ENCODE results near the gene ENOX1.

The ENOX1 gene

DNA sequence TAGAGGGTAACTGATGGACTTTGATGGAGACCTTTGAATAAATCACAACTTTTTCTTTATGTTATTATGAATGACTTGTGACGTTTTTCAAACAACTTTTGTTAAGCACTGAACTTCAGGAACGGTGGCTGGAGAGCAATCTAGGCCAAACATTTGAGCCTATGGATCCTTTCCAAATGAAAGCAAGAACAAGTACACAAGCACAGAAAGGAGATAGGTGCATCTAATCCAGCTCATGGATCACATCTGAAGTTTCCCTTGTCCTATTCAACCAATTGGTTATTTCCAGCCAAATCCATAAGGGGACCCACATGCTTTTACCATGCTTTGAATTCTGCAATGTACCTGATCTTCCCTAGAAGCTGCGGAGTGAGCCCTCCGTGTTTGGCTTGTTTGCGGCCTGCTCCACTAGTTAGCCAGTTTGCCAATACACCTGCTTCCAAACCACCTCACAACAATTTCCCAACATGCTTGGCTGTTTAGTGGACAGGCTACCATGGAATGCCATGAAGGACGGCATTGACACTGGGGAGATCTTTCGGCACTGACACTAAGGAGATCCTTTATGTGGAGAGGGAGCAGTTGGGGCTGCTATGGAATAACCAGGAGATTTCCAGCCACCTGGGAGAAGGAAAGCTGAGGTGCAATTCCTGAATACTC, 447.5 kb downstream of the ENOX1 start:
- DNase-seq: no peak

DNA sequence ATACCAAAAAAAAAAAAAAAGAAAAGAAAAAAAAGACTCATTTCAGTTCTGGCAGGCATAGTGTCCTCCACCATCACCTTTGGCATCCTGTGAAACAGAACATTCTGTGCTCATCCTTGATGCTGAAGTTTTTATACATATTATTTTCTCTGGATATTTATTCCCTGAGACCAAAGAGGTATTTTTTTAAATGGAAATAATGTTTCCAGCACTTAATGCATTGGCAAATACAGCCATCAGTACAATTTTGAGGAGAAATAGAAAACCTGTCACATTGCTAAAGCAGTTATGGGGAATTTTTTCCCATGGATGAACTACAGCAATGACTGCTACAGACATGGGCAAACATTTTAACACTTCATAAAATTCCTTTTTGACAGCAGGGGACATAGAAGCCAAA, 451.0 kb downstream of the ENOX1 start:
- DNase-seq: no peak

- DNase-seq: no peak
These were observed 453.6 kb downstream of the ENOX1 start for GRCh38 chr13:43333176-43333575.

DNA sequence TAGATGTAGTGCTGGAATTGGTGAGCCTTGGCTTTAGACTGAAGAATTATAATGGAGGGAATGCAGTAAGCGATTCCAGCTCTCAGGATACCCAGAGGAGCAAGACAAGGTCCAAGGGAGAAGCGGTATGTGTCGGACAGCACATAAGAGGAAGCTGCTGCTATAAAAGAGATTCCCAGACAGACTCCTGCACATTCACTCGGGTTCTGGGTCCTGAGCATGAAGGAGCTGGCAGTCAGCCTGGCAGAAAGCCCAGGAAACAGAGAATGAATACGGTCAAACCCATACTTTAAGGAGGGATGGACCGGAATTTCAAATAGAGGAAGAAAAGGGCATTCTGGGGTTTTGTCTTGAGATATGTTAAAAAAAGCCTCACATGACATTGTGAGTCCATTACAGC, 455.1 kb downstream of the ENOX1 start:
- no peak for DNase-seq

GRCh38 chr13:43329702-43330101, 457.1 kb downstream of the ENOX1 start:
- no peak for DNase-seq

DNA sequence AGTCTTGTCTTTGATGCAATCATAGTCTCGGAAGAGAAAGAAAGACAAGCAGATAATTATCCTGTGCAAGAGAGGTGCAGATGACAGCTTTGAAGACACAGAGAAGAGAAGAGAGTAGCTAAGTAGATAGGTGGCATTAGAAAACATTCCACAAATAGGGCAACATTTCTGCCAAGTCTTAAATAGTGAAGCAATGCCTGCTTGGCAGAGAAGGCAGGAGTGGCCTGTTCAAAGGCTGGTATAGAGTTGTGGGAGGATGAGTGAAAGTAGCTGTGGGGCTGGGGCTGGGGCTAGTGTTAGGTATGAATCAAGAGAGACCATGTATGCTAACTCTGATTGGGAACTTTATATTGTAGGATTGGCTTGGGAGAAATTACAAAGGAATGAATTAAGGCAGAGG, 457.9 kb downstream of the ENOX1 start:
- no peak for DNase-seq

- no peak for DNase-seq
These were observed 460.7 kb downstream of the ENOX1 start for GRCh38 chr13:43326100-43326499.

GRCh38 chr13:43325636-43326035, 461.1 kb downstream of the ENOX1 start:
- DNase-seq: no peak

- DNase-seq: no peak
These were observed 462.6 kb downstream of the ENOX1 start for GRCh38 chr13:43324129-43324528.

DNA sequence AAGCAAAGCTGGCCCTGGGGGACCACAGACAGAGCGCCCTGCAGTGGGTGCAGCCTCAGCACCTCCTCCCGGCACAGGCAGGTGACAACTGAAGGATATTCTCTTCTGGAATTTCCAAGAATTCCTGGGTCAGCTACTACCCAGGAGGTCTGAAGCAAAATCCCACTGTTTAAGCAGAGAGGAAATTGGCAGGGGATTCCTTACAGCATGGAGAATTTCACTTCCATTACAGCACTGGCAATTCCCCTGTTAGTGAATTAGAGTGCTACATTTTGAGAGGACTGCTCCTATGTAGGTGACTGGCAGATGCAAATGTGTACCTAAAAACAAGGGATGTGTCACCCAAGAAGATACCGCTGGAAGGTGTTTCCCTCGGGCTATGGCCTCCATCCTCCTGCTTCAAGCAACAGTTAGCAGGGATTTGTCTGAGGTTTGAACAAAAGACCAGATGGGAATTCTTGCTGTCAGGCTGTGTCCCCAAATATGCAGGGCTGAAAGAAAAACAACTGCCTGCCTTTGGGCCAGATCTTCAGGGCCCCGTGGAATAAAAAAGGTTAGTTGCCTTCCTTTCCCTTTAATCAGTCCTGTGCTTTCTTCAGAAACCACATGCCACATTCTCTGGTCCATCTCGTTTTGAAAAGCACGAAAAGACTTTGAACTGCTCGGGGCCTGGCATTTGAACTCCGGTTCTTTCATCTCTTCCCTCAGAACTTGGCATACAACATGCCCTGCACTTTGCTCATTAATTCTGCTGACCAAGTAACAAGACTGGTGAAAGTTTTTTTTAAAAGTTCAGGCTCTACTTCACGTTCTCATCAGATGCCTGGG, 466.9 kb downstream of the ENOX1 start:
- DNase-seq: no peak

GRCh38 chr13:43316946-43317353, 469.8 kb downstream of the ENOX1 start:
- DNase-seq: peak; percentile 82

DNA sequence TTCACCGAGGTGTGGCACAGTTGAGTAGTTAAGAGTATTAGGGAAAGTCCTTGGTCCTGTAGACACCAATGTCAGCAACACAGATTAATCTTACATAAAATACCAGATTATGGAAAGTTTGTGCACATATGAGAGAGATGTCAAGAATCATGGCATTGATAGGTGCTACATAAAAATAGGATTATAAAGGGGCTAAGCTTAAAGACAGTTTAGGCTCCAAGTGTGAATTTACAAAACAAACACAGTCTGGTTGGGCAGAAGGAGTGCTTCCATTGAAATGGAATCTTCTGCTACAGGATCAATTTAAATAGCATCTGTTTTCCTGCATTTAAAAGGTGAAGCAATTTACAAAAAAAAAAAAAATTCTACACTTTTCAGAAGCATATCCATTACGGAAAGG, 470.5 kb downstream of the ENOX1 start:
- DNase-seq: no peak

DNA sequence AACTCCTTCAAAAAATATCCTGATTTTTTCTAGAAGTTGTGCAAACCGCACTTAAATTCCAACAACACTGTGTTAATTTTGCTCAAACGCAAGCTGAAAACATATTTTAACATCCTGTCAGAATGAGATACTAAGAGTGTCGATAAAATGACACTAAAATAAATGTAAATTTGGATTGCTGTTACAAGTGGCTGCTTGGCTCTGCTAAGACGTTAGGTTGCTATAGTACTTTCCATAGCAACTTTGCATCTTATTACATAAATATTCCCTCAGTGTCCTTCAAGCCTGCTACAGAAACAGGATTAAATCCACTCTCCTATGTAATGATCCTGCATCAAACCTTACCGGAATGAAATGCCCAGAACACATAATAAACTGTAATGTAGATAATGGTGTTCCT, 471.2 kb downstream of the ENOX1 start:
- no peak for DNase-seq

- no peak for DNase-seq
These were observed 477.5 kb downstream of the ENOX1 start for GRCh38 chr13:43309311-43309710.

GRCh38 chr13:43307921-43308433, 478.8 kb downstream of the ENOX1 start:
- DNase-seq: peak; percentile 86

DNA sequence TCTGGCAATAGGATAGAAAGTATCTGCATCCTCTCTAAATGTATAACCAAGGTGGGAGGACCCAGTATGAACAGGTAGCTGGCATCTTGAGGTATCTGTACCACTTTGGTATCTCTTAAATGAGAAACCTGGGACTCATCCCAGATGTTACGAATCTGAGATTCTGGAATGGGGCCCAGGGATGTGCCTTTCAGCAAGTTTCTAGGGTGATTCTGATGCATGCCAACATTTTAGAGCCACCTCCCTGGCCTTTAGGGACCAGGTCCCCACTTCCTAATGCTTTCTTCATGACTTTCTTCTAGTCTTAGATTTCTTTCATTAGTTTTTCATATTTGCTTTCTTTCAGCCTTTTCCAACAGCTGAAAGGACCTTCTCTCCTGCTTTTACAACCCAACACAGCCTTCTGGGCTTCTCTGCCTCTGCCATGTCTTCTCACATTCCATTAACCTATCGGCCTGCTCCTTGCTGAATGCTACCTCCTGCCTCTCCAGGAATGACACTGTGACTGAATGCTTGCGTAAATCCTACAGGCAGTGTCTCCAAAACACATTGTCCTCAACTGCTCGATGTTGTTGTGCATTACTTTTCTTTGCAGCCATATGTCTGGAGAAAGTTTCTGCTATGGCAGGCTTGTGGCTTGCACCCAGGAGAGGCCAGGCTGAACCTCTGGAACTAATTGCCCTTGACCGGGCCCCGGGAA, 479.4 kb downstream of the ENOX1 start:
- DNase-seq: no peak

GRCh38 chr13:43306372-43306771, 480.4 kb downstream of the ENOX1 start:
- DNase-seq: no peak

GRCh38 chr13:43305416-43305815, 481.4 kb downstream of the ENOX1 start:
- DNase-seq: no peak

GRCh38 chr13:43304945-43305344, 481.8 kb downstream of the ENOX1 start:
- DNase-seq: no peak

DNA sequence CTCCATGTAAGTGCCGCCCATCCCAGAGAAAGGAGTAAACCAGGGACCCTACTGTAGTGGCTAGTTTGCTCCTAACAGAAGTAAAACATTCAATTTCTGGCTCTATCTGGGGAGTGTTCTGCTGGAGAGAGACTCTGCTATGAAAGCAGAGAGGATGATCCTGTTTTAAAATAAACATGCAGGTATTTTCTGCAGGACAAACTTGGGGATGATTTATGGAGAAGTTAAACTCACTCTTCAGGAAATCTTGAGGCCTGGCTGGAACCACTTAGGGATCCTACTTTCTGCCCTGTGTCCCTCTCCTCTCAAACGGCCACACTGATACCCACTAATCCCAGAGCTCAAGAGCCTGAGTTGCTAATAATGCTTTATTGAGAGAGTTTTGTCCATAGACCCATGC, 482.3 kb downstream of the ENOX1 start:
- no peak for DNase-seq

- DNase-seq: peak; percentile 36
These were observed 483.6 kb downstream of the ENOX1 start for GRCh38 chr13:43303033-43303729.

GRCh38 chr13:43301346-43301969, 485.3 kb downstream of the ENOX1 start:
- no peak for DNase-seq

DNA sequence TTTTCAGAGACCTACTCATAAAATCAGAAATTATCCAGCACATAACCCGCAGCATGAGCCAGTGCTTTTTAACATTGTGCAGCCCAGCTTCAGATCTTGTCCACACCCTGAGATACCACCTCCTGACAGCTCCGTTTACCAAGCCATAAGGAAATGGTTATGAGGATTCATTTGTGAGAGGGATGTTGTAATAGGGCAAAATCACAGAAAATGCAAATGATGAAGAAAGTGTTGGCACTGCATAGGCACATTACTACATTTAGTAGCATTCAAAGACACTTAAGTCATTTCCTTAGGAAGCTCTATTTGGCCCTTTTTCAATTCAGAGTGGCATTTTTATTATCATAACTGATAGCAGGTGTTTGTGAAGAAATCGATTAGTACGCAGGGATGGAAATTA, 485.9 kb downstream of the ENOX1 start:
- DNase-seq: no peak

Data from MV-4-11 (cell line).